ENCODE measurements around the gene CASP10. TPM values are rescaled to one million over a fixed set of nuclear protein-coding genes. Genes with fewer than 3 reads are reported as not detected.

CASP10 gene
- total and polyA plus RNA-seq, 2 of the 13 experiments (the other 11 are each of a cell fraction or from before 2014, with no cell fraction given) = 22.2 to 23.8 TPM

DNA sequence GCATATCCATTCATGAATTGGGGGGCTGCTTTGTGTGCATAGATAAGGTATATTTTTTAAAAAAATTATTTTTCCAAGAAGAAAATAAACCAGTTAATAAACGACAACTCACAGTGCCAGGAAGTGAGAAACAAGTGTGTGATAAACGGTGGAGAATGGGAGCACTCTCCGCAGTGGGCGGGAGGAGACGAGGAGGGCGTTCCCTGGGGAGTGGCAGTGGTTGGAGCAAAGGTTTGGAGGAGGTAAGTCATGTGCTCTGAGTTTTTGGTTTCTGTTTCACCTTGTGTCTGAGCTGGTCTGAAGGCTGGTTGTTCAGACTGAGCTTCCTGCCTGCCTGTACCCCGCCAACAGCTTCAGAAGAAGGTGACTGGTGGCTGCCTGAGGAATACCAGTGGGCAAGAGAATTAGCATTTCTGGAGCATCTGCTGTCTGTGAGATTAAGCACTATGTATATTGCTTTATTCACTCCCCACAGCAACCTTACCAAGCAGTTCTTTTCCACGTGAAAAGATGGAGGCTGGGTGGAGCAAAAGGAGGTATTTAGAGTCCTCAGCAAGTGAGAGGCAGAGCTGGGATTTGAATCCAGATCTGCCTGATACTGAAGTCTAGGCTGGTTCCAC is 50.4 kb downstream of the CASP10 start (continued):
- TF ChIP-seq NFE2L2 (IDR thresholded peaks at IDR 0.05; ENCODE audit: low read length) (no peak), CREB3 (CRISPR knock-in tag; IDR thresholded peaks at IDR 0.05) (no peak), DDIT3 (CRISPR knock-in tag; IDR thresholded peaks at IDR 0.05) (no peak), ZNF414 (CRISPR knock-in tag; IDR thresholded peaks at IDR 0.05) (no peak), ZNF20 (CRISPR knock-in tag; IDR thresholded peaks at IDR 0.05) (no peak), ELF3 (CRISPR knock-in tag; IDR thresholded peaks at IDR 0.05) (peak; percentile 76; the same call in 1 of the 2 replicates), PITX1 (CRISPR knock-in tag; IDR thresholded peaks at IDR 0.05) (no peak), ZBTB42 (CRISPR knock-in tag; IDR thresholded peaks at IDR 0.05) (0 out of 2 replicates have a peak, but pooled peaks have one; percentile 9), SP5 (CRISPR knock-in tag; IDR thresholded peaks at IDR 0.05; ENCODE audit: borderline replicate concordance, low read depth) (peak; percentile 84), ZZZ3 (CRISPR knock-in tag; IDR thresholded peaks at IDR 0.05; ENCODE audit: borderline replicate concordance) (no peak), ZNF749 (CRISPR knock-in tag; IDR thresholded peaks at IDR 0.05; ENCODE audit: borderline replicate concordance) (no peak), ZNF263 (CRISPR knock-in tag; IDR thresholded peaks at IDR 0.05) (peak; percentile 100), FOXO4 (CRISPR knock-in tag; conservative IDR thresholded peaks at IDR 0.05) (no peak), RFXANK (CRISPR knock-in tag; IDR thresholded peaks at IDR 0.05) (no peak)
- TF ChIP-seq, protein P1, sequence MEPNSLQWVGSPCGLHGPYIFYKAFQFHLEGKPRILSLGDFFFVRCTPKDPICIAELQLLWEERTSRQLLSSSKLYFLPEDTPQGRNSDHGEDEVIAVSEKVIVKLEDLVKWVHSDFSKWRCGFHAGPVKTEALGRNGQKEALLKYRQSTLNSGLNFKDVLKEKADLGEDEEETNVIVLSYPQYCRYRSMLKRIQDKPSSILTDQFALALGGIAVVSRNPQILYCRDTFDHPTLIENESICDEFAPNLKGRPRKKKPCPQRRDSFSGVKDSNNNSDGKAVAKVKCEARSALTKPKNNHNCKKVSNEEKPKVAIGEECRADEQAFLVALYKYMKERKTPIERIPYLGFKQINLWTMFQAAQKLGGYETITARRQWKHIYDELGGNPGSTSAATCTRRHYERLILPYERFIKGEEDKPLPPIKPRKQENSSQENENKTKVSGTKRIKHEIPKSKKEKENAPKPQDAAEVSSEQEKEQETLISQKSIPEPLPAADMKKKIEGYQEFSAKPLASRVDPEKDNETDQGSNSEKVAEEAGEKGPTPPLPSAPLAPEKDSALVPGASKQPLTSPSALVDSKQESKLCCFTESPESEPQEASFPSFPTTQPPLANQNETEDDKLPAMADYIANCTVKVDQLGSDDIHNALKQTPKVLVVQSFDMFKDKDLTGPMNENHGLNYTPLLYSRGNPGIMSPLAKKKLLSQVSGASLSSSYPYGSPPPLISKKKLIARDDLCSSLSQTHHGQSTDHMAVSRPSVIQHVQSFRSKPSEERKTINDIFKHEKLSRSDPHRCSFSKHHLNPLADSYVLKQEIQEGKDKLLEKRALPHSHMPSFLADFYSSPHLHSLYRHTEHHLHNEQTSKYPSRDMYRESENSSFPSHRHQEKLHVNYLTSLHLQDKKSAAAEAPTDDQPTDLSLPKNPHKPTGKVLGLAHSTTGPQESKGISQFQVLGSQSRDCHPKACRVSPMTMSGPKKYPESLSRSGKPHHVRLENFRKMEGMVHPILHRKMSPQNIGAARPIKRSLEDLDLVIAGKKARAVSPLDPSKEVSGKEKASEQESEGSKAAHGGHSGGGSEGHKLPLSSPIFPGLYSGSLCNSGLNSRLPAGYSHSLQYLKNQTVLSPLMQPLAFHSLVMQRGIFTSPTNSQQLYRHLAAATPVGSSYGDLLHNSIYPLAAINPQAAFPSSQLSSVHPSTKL (CRISPR knock-in tag; IDR thresholded peaks at IDR 0.05) = peak; percentile 54; the same call in 1 of the 2 replicates
- TF ChIP-seq, protein P2, sequence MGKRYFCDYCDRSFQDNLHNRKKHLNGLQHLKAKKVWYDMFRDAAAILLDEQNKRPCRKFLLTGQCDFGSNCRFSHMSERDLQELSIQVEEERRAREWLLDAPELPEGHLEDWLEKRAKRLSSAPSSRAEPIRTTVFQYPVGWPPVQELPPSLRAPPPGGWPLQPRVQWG (CRISPR knock-in tag; IDR thresholded peaks at IDR 0.05; ENCODE audit: borderline replicate concordance, low read depth) = no peak
- TF ChIP-seq, protein P3, sequence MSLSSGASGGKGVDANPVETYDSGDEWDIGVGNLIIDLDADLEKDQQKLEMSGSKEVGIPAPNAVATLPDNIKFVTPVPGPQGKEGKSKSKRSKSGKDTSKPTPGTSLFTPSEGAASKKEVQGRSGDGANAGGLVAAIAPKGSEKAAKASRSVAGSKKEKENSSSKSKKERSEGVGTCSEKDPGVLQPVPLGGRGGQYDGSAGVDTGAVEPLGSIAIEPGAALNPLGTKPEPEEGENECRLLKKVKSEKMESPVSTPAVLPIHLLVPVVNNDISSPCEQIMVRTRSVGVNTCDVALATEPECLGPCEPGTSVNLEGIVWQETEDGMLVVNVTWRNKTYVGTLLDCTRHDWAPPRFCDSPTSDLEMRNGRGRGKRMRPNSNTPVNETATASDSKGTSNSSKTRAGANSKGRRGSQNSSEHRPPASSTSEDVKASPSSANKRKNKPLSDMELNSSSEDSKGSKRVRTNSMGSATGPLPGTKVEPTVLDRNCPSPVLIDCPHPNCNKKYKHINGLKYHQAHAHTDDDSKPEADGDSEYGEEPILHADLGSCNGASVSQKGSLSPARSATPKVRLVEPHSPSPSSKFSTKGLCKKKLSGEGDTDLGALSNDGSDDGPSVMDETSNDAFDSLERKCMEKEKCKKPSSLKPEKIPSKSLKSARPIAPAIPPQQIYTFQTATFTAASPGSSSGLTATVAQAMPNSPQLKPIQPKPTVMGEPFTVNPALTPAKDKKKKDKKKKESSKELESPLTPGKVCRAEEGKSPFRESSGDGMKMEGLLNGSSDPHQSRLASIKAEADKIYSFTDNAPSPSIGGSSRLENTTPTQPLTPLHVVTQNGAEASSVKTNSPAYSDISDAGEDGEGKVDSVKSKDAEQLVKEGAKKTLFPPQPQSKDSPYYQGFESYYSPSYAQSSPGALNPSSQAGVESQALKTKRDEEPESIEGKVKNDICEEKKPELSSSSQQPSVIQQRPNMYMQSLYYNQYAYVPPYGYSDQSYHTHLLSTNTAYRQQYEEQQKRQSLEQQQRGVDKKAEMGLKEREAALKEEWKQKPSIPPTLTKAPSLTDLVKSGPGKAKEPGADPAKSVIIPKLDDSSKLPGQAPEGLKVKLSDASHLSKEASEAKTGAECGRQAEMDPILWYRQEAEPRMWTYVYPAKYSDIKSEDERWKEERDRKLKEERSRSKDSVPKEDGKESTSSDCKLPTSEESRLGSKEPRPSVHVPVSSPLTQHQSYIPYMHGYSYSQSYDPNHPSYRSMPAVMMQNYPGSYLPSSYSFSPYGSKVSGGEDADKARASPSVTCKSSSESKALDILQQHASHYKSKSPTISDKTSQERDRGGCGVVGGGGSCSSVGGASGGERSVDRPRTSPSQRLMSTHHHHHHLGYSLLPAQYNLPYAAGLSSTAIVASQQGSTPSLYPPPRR (CRISPR knock-in tag; IDR thresholded peaks at IDR 0.05; ENCODE audit: borderline replicate concordance) = no peak

Measured in HepG2 (cell line).